Measurements from ENCODE around the gene ILRUN. TPM values are rescaled to one million over a fixed set of nuclear protein-coding genes. Genes with fewer than 3 reads are reported as not detected.

ILRUN gene
- total and polyA plus RNA-seq, 2 of the 8 experiments (the other 6 are each of a cell fraction or from before 2014, with no cell fraction given): 39.2 to 81.2 TPM

DNA sequence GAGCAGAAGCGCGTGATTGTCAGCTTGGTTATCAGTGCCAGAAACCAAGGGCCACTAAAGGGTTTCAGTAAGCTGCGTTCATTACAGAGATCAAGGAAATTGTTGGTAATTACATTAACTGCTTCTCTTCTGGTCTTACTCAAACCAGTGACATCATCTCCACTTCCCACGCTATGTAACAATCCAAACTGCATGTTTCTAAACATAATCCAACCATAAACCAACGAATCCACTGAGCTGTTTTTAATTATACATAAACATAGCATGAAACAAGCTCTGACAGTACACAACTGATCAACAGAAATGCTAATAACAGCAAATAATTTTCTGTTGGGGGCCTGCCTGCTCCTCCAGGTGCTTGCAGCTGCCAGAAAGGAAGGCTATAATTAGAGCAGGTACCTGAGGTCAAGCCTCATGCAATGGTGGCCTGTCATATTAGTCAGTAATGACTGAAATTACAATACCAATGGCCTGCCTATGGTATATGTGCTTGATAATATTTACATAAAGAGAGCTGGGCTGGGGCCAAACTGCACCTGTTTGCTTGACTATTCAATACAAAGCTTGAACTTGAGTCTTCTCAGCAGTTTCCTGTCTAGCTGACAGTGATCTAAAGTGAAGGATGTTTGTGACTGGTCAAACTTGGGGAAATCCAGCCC is 40.1 kb downstream of the ILRUN start:
- Histone ChIP-seq H3K56ac (replicated peaks; ENCODE audit: insufficient read length, low read depth, low read length) (no peak overlapping the region), H3K23ac (ENCODE audit: insufficient read length) (no peak overlapping the region), H3K4me2 (ENCODE audit: insufficient read depth in 1 of 2, low read depth in 2 of 2, low read length in 2 of 2) (no peak overlapping the region), H2AFZ (ENCODE audit: low read length) (no peak overlapping the region), H3K27ac (ENCODE audit: low read depth, low read length) (no peak overlapping the region), H3K4ac (replicated peaks; ENCODE audit: insufficient read length, low read depth, low read length) (no peak overlapping the region), H3K9ac (replicated peaks in 1 of 4; ENCODE audit: extremely low read depth in 1 of 4, low read depth in 3 of 4, low read length in 3 of 4) (no peak overlapping the region), H2BK120ac (replicated peaks; ENCODE audit: low read depth, low read length) (no peak overlapping the region), H3K36me3 (ENCODE audit: control insufficient read depth in 2 of 4, insufficient read depth in 4 of 4, low read length in 3 of 4) (peaks cover 0 to 8% (median 0%) of the 10 kb centered on the region in 4 experiments; a peak in 1 of 8 replicates), H3K4me3 (ENCODE audit: extremely low read depth in 1 of 4, insufficient read depth in 2 of 4, low read depth in 3 of 4, low read length in 4 of 4) (no peak overlapping the region), H3K23me2 (ENCODE audit: low read depth, low read length) (no peaks in the 10 kb centered on the region), H4K5ac (ENCODE audit: insufficient read length, low read depth, low read length) (no peak overlapping the region), H4K91ac (replicated peaks; ENCODE audit: insufficient read length, low read length) (no peak overlapping the region), H2BK12ac (ENCODE audit: low read depth, low read length) (no peak overlapping the region), H3K18ac (ENCODE audit: extremely low read depth, low read length) (no peak overlapping the region), H3K27me3 (replicated peaks in 1 of 4; ENCODE audit: control insufficient read depth in 3 of 4, extremely low read depth in 1 of 4, insufficient read depth in 3 of 4, low read length in 3 of 4) (no peaks in the 10 kb centered on the region), H3K79me1 (ENCODE audit: low read depth, low read length) (peaks cover 2% of the 10 kb centered on the region; the same call in 1 of the 2 replicates), H2BK5ac (ENCODE audit: low read depth, low read length) (no peak overlapping the region), H3K9me3 (ENCODE audit: insufficient read depth in 2 of 2, low read depth in 1 of 2, low read length in 1 of 2) (no peaks in the 10 kb centered on the region), H4K8ac (ENCODE audit: extremely low read depth, insufficient read depth, low read length) (no peak overlapping the region), H4K20me1 (replicated peaks in 1 of 2; ENCODE audit: control insufficient read depth in 1 of 2, insufficient read depth in 2 of 2, low read length in 2 of 2) (peaks cover 0 to 3% of the 10 kb centered on the region in 2 experiments), H3K4me1 (replicated peaks in 1 of 4; ENCODE audit: control insufficient read depth in 3 of 4, insufficient read depth in 4 of 4, low read length in 3 of 4) (peaks cover 0 to 8% (median 3%) of the 10 kb centered on the region in 4 experiments; a peak in 4 of 7 replicates), H3K79me2 (ENCODE audit: control insufficient read depth in 1 of 2, insufficient read depth in 2 of 2, low read length in 2 of 2) (peaks cover 0 to 48% of the 10 kb centered on the region in 2 experiments; a peak in 2 of 4 replicates), H2BK20ac (ENCODE audit: low read length) (no peak overlapping the region), H2AK5ac (ENCODE audit: low read depth, low read length) (no peak overlapping the region), H2BK15ac (ENCODE audit: low read length) (no peak overlapping the region), H3K14ac (ENCODE audit: insufficient read length) (no peak overlapping the region)
- WGBS, 2 experiments (ENCODE audit: extremely low coverage in 1 of 2, insufficient coverage in 1 of 2, insufficient read length in 1 of 2, insufficient replicate concordance in 2 of 2, low coverage in 1 of 2, low lambda C conversion rate in 2 of 2, missing lambda C conversion rate in 1 of 2): 92% methylated on average over 5 of the region's 5 CpGs; no CpG with 5 or more reads in 1 of the 2 experiments
- TF ChIP-seq NRF1 (IDR thresholded peaks at IDR 0.05; ENCODE audit: low read depth, low read length) (no peak), E2F6 (IDR thresholded peaks at IDR 0.05) (no peak), EP300 (IDR thresholded peaks at IDR 0.05; ENCODE audit: borderline replicate concordance in 1 of 2, low read depth in 2 of 2, low read length in 2 of 2) (no peak), CHD1 (IDR thresholded peaks at IDR 0.05; ENCODE audit: low read depth, low read length) (no peak), RNF2 (IDR thresholded peaks at IDR 0.05; ENCODE audit: borderline replicate concordance, low read depth, low read length, missing control alignments, poor library complexity, severe bottlenecking) (no peak), KDM4A (IDR thresholded peaks at IDR 0.05; ENCODE audit: low read depth, low read length, severe bottlenecking) (no peak), GTF2F1 (IDR thresholded peaks at IDR 0.05; ENCODE audit: borderline replicate concordance, low read depth, low read length) (no peak), SP4 (IDR thresholded peaks at IDR 0.05; ENCODE audit: low read length) (no peak), SRF (IDR thresholded peaks at IDR 0.05; ENCODE audit: low read depth, low read length) (no peak), RBBP5 (IDR thresholded peaks at IDR 0.05; ENCODE audit: borderline replicate concordance, low read depth, low read length) (no peak)
- CTCF ChIA-PET (ENCODE audit: partially characterized antibody): interaction anchor here (1.0 to 1.5 kb wide), 3 partner anchors 12 to 45 kb away, joined by 3 read pairs; no protein-coding TSS in a partner anchor
- FAIRE-seq (no peak), DNase-seq (ENCODE audit: low read depth in 1 of 2, low spot score in 2 of 2) (no peak)
- POLR2A ChIA-PET (ENCODE audit: partially characterized antibody): interaction anchor here (1.0 to 1.4 kb wide), 3 partner anchors 12 to 44 kb away, joined by 3 to 4 read pairs (median 3); no protein-coding TSS in a partner anchor
